NT2/D1 (cell line): ENCODE measurements around the gene BIK.

Experiments used
- DNase-seq: peaks from one replicate; pipeline ENCODE4 v3.0.0-alpha.2; 2011; ENCODE audit warnings: low read depth, low spot score
- H3K27me3 ChIP-seq: 2 replicates; pipeline ENCODE4 v1.6.0; 2011; ENCODE audit warnings: mild to moderate bottlenecking; ENCODE audit not compliant: insufficient read length, insufficient read depth
- H3K36me3 ChIP-seq: 2 replicates; pipeline ENCODE4 v1.6.1; 2011; ENCODE audit warnings: mild to moderate bottlenecking, low read length, mixed read lengths; ENCODE audit not compliant: insufficient read depth, insufficient read length
- H3K4me1 ChIP-seq: 2 replicates; pipeline ENCODE4 v1.5.1; 2011; ENCODE audit not compliant: insufficient read depth, insufficient read length
- H3K4me3 ChIP-seq: 2 replicates; pipeline ENCODE4 v1.5.1; 2011; ENCODE audit warnings: low read depth; ENCODE audit not compliant: insufficient read length
- H3K9ac ChIP-seq: 2 replicates; pipeline ENCODE4 v1.6.0; 2011; ENCODE audit warnings: low read depth; ENCODE audit not compliant: insufficient read length
- H3K9me3 ChIP-seq: 2 replicates; pipeline ENCODE4 v1.5.1; 2011; ENCODE audit warnings: mild to moderate bottlenecking, low read length; ENCODE audit not compliant: insufficient read depth
- SUZ12 ChIP-seq: IDR thresholded peaks from 2 replicates; pipeline ENCODE4 v1.6.1; 2011; ENCODE audit not compliant: insufficient read length, insufficient read depth; ENCODE audit errors: extremely low read depth
- YY1 ChIP-seq: IDR thresholded peaks from 2 replicates; pipeline ENCODE4 v1.6.1; 2011; ENCODE audit not compliant: insufficient read length, insufficient read depth
- ZNF274 ChIP-seq: IDR thresholded peaks from 2 replicates; pipeline ENCODE4 v1.6.1; 2011; ENCODE audit warnings: mild to moderate bottlenecking, low read depth, low read length

Gene BIK

GRCh38 chr22:43157874-43158546, 47.5 kb downstream of the BIK start:
- H3K27me3 ChIP-seq, result no peaks in the 10 kb centered on the region
- H3K4me1 ChIP-seq, result peaks cover 6% of the 10 kb centered on the region
- no peak for DNase-seq
- H3K9ac ChIP-seq, result no peak overlapping the region
- peaks cover 5% of the 10 kb centered on the region for H3K36me3 ChIP-seq
- no peak overlapping the region for H3K4me3 ChIP-seq
- TF ChIP-seq YY1, result no peak
- TF ChIP-seq SUZ12, result no peak
- TF ChIP-seq ZNF274, result no peak
- no peaks in the 10 kb centered on the region for H3K9me3 ChIP-seq

- peak overlapping the region; percentile 17 for H3K9ac ChIP-seq
Measured at GRCh38 chr22:43158778-43159483, 48.4 kb downstream of the BIK start.

GRCh38 chr22:43159484-43160178, 49.1 kb downstream of the BIK start:
- TF ChIP-seq ZNF274, result no peak
- no peak for TF ChIP-seq SUZ12
- no peak for TF ChIP-seq YY1
- H3K4me3 ChIP-seq, result no peak overlapping the region
- DNase-seq, result no peak
- H3K9ac ChIP-seq, result no peak overlapping the region
- no peaks in the 10 kb centered on the region for H3K9me3 ChIP-seq
- peaks cover 6% of the 10 kb centered on the region for H3K4me1 ChIP-seq
- H3K36me3 ChIP-seq, result peaks cover 5% of the 10 kb centered on the region
- no peaks in the 10 kb centered on the region for H3K27me3 ChIP-seq

More at GRCh38 chr22:43158778-43159483, 48.4 kb downstream of the BIK start:
- no peaks in the 10 kb centered on the region for H3K27me3 ChIP-seq
- peaks cover 5% of the 10 kb centered on the region for H3K36me3 ChIP-seq
- DNase-seq, result no peak
- no peaks in the 10 kb centered on the region for H3K9me3 ChIP-seq
- H3K4me1 ChIP-seq, result peaks cover 6% of the 10 kb centered on the region
- no peak overlapping the region for H3K4me3 ChIP-seq
- TF ChIP-seq ZNF274, result no peak
- TF ChIP-seq SUZ12, result no peak
- no peak for TF ChIP-seq YY1

- no peak overlapping the region for H3K9ac ChIP-seq
- no peak for DNase-seq
- TF ChIP-seq ZNF274, result no peak
- no peak for TF ChIP-seq YY1
- TF ChIP-seq SUZ12, result no peak
- peaks cover 5% of the 10 kb centered on the region for H3K36me3 ChIP-seq
- H3K4me1 ChIP-seq, result peaks cover 6% of the 10 kb centered on the region
- no peaks in the 10 kb centered on the region for H3K9me3 ChIP-seq
- H3K4me3 ChIP-seq, result no peak overlapping the region
- H3K27me3 ChIP-seq, result no peaks in the 10 kb centered on the region
Measured at GRCh38 chr22:43160497-43161126, 50.1 kb downstream of the BIK start.

- Histone ChIP-seq H3K9me3 (no peaks in the 10 kb centered on the region), H3K4me3 (no peak overlapping the region), H3K27me3 (no peaks in the 10 kb centered on the region), H3K9ac (no peak overlapping the region), H3K4me1 (peaks cover 6% of the 10 kb centered on the region), H3K36me3 (peaks cover 17% of the 10 kb centered on the region)
- DNase-seq, result no peak
- no peak for TF ChIP-seq ZNF274
- TF ChIP-seq YY1, result no peak
- TF ChIP-seq SUZ12, result no peak
Measured at GRCh38 chr22:43162412-43163150, 52.0 kb downstream of the BIK start.

GRCh38 chr22:43163241-43163795, 52.8 kb downstream of the BIK start:
- no peak for DNase-seq
- Histone ChIP-seq H3K9me3 (no peaks in the 10 kb centered on the region), H3K36me3 (peaks cover 24% of the 10 kb centered on the region), H3K4me3 (no peak overlapping the region), H3K27me3 (no peaks in the 10 kb centered on the region), H3K9ac (no peak overlapping the region), H3K4me1 (peaks cover 3% of the 10 kb centered on the region)
- TF ChIP-seq YY1 (no peak), ZNF274 (no peak), SUZ12 (no peak)
